ENCODE results near the gene GPR183.

GPR183 gene

GRCh38 chr13:99295488-99296252 is 11.5 kb downstream of the GPR183 start:
- no peak for DNase-seq (ENCODE audit: low read depth in 2 of 2)

GRCh38 chr13:99294958-99295357 is 12.2 kb downstream of the GPR183 start:
- no peak for DNase-seq (ENCODE audit: low read depth in 2 of 2)

- DNase-seq (ENCODE audit: low read depth in 2 of 2) = no peak
Measured at GRCh38 chr13:99294198-99294597, 13.0 kb downstream of the GPR183 start.

GRCh38 chr13:99293178-99293577 is 14.0 kb downstream of the GPR183 start:
- no peak for DNase-seq (ENCODE audit: low read depth in 2 of 2)

GRCh38 chr13:99290894-99291293 is 16.3 kb downstream of the GPR183 start:
- DNase-seq (ENCODE audit: low read depth in 2 of 2) = no peak

GRCh38 chr13:99289674-99290337 is 17.4 kb downstream of the GPR183 start:
- DNase-seq (ENCODE audit: low read depth in 2 of 2) = no peak

- no peak for DNase-seq (ENCODE audit: low read depth in 2 of 2)
Measured at GRCh38 chr13:99289271-99289670, 17.9 kb downstream of the GPR183 start.

- DNase-seq (ENCODE audit: low read depth in 2 of 2) = no peak
Measured at GRCh38 chr13:99288089-99288488, 19.1 kb downstream of the GPR183 start.

GRCh38 chr13:99287551-99287950 is 19.6 kb downstream of the GPR183 start:
- no peak for DNase-seq (ENCODE audit: low read depth in 2 of 2)

GRCh38 chr13:99285432-99286182 is 21.6 kb downstream of the GPR183 start:
- no peak for DNase-seq (ENCODE audit: low read depth in 2 of 2)

GRCh38 chr13:99282264-99283231 is 24.7 kb downstream of the GPR183 start:
- no peak for DNase-seq (ENCODE audit: low read depth in 2 of 2)

- DNase-seq (ENCODE audit: low read depth in 2 of 2) = no peak
Measured at GRCh38 chr13:99281811-99282263, 25.4 kb downstream of the GPR183 start.

GRCh38 chr13:99280166-99280565 is 27.0 kb downstream of the GPR183 start:
- DNase-seq (ENCODE audit: low read depth in 2 of 2) = no peak

- no peak for DNase-seq (ENCODE audit: low read depth in 2 of 2)
Measured at GRCh38 chr13:99279637-99280036, 27.6 kb downstream of the GPR183 start.

- no peak for DNase-seq (ENCODE audit: low read depth in 2 of 2)
Measured at GRCh38 chr13:99278843-99279242, 28.4 kb downstream of the GPR183 start.

GRCh38 chr13:99278200-99278599 is 29.0 kb downstream of the GPR183 start:
- DNase-seq (ENCODE audit: low read depth in 2 of 2) = no peak

- DNase-seq (ENCODE audit: low read depth in 2 of 2) = no peak
Measured at GRCh38 chr13:99277629-99278028, 29.6 kb downstream of the GPR183 start.

GRCh38 chr13:99276706-99277105 is 30.5 kb downstream of the GPR183 start:
- no peak for DNase-seq (ENCODE audit: low read depth in 2 of 2)

- no peak for DNase-seq (ENCODE audit: low read depth in 2 of 2)
Measured at GRCh38 chr13:99275093-99275469, 32.1 kb downstream of the GPR183 start.

- DNase-seq (ENCODE audit: low read depth in 2 of 2) = no peak
Measured at GRCh38 chr13:99273128-99273527, 34.1 kb downstream of the GPR183 start.

GRCh38 chr13:99272481-99272880 is 34.7 kb downstream of the GPR183 start:
- DNase-seq (ENCODE audit: low read depth in 2 of 2) = no peak

All from stimulated activated CD8-positive, alpha-beta memory T cell treated with anti-CD3 and anti-CD28 coated beads, Interleukin-2, amount 100 ng/mL, for 1 hour (primary cell).